ENCODE data around the gene DMPK.

DNA sequence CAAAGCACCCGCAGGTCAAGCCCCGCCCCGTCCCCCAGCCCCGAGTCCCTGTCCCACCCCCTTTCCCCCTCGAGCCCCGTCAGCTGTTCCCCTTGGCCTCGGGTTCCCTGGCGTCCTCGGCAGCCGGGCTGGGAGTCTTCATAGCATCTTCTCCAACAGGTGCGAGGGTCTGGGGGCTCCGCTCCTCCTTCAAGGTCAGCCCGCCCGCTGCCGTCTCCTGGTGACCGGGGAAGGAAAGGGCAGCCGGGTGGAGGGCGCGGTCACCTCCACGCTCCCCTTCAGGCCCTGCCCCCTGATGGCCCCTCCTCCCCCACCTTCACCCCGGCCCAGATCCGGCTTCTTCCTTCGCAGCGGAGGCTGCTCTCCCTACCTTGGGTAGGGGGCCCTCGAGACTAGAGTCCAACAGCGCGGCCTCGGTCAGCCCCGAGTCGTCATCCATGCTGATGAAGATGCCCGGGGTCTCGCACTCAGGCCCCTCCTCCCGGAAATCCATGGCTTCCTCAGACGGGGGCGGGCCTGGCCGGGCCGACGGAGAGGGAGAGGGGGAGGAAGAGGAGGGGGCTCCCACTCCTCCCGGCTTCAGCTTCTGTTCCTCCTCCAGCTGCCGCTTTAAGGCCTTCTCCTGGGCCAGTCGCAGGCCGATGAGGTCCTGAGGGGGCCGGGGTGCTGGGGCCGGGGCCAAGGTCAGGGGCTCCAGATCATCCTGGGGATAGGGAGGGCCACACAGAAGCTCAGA is 33.4 kb upstream of the DMPK start:
- no peak for TF ChIP-seq CSDC2 (CRISPR knock-in tag; IDR thresholded peaks at IDR 0.05)
- TF ChIP-seq OSR1 (CRISPR knock-in tag; IDR thresholded peaks at IDR 0.05): no peak
- no peak for TF ChIP-seq ARNTL (CRISPR knock-in tag; IDR thresholded peaks at IDR 0.05; ENCODE audit: borderline replicate concordance, low read depth)
- TF ChIP-seq ESRRG (CRISPR knock-in tag; IDR thresholded peaks at IDR 0.05): no peak
- TF ChIP-seq SNAI2 (CRISPR knock-in tag; IDR thresholded peaks at IDR 0.05): no peak
- TF ChIP-seq, protein P1, sequence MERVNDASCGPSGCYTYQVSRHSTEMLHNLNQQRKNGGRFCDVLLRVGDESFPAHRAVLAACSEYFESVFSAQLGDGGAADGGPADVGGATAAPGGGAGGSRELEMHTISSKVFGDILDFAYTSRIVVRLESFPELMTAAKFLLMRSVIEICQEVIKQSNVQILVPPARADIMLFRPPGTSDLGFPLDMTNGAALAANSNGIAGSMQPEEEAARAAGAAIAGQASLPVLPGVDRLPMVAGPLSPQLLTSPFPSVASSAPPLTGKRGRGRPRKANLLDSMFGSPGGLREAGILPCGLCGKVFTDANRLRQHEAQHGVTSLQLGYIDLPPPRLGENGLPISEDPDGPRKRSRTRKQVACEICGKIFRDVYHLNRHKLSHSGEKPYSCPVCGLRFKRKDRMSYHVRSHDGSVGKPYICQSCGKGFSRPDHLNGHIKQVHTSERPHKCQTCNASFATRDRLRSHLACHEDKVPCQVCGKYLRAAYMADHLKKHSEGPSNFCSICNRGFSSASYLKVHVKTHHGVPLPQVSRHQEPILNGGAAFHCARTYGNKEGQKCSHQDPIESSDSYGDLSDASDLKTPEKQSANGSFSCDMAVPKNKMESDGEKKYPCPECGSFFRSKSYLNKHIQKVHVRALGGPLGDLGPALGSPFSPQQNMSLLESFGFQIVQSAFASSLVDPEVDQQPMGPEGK (CRISPR knock-in tag; IDR thresholded peaks at IDR 0.05; ENCODE audit: borderline replicate concordance): no peak
